Suprapubic skin (tissue), 4 donors: ENCODE data around the gene CLEC4D. TPM values are rescaled to one million over a fixed set of nuclear protein-coding genes. Genes with fewer than 3 reads are reported as not detected.

Experiments used
- DNase-seq, 2 donors: peaks; one replicate each; pipeline ENCODE4 v3.0.0-alpha.2; 2019; ENCODE audit warnings: low spot score in 2 of 2
- H3K27ac ChIP-seq: fragments of 200-600 bp; sonication (generic); one replicate; pipeline ENCODE4 v1.5.1; 2019
- H3K27me3 ChIP-seq: fragments of 200-600 bp; sonication (generic); one replicate; pipeline ENCODE4 v1.5.1; 2019
- H3K36me3 ChIP-seq: fragments of 200-600 bp; sonication (generic); one replicate; pipeline ENCODE4 v1.5.1; 2019
- H3K4me1 ChIP-seq: fragments of 200-600 bp; sonication (generic); one replicate; pipeline ENCODE4 v1.5.1; 2019
- H3K4me3 ChIP-seq: fragments of 200-600 bp; sonication (generic); one replicate; pipeline ENCODE4 v1.5.1; 2019; ENCODE audit warnings: mild to moderate bottlenecking
- H3K9me3 ChIP-seq: fragments of 200-600 bp; sonication (generic); one replicate; pipeline ENCODE4 v1.5.1; 2019
- CTCF ChIP-seq, 2 donors: fragments of 200-600 bp in 1 of 2; fragments of 450-650 bp in 1 of 2; sonication (generic) in 1 of 2; IDR thresholded peaks; one replicate each; pipeline ENCODE4 v1.5.1; 2016 to 2019; ENCODE audit warnings: antibody characterized with exemption in 2 of 2, mild to moderate bottlenecking in 1 of 2, moderate library complexity in 1 of 2
- EP300 ChIP-seq: sonication (generic); formaldehyde crosslinking; IDR thresholded peaks from one replicate; pipeline ENCODE4 v1.6.1; 2017; ENCODE audit warnings: antibody characterized with exemption
- POLR2A ChIP-seq, 2 donors: fragments of 450-650 bp; IDR thresholded peaks; one replicate each; pipeline ENCODE4 v1.6.1; 2017; ENCODE audit warnings: antibody characterized with exemption in 2 of 2, mild to moderate bottlenecking in 2 of 2, moderate library complexity in 2 of 2
- POLR2AphosphoS5 ChIP-seq, 3 donors: sonication (generic); formaldehyde crosslinking; IDR thresholded peaks; one replicate each; pipeline ENCODE4 v1.6.1; 2017; ENCODE audit warnings: antibody characterized with exemption in 3 of 3
- WGBS: methylation state at CpG from one replicate; pipeline ENCODE4 v1.1.5; 2018; 5-methylcytosine and 5-hydroxymethylcytosine counted together
- total RNA-seq, 4 donors: library from RNA; depleted of rRNA; stranded (reverse); fragments of >200 nt; gene quantifications; one replicate each; pipeline ENCODE4 v1.1.0, GENCODE V29; 2016

CLEC4D gene
- not detected for total RNA-seq

GRCh38 chr12:8513256-8513655, at the start of gene CLEC4D:
Gene CLEC4D, plus strand, starts transcription at chr12:8513503. Its CDS starts 230 bp downstream, at chr12:8513733.
- H3K4me1 ChIP-seq, result no peaks in the 10 kb centered on the region

DNA sequence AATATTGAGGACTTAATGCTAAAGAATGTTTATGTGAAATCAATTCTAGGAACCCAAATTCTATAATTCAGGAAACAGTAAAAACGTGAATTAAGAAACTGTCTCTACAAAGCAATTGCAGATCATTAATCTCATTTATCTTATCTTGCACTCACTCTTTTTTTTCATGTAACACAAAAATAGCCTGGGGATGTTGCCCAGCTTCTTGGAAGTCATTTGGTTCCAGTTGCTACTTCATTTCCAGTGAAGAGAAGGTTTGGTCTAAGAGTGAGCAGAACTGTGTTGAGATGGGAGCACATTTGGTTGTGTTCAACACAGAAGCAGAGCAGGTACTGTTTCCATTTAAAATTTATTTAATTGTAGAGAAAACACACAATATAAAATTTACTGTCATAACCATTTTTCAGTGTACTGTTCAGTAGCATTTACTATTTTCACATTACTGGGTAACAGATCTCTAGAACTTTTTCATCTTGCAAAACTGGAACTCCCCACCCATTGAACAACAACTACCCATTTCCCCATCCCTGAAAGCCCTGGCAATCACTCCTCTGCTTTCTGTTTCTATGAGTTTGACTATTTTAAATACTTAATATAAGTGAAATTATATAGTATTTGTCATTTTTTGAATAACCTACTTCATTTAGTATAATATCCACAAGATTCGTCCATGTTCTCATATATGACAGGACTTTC, 47.9 kb upstream of the CLEC4D start:
- H3K27ac ChIP-seq, result no peak overlapping the region
- H3K27me3 ChIP-seq, result no peaks in the 10 kb centered on the region
- no peak overlapping the region for H3K4me3 ChIP-seq
- H3K36me3 ChIP-seq, result no peaks in the 10 kb centered on the region
- H3K9me3 ChIP-seq, result no peaks in the 10 kb centered on the region
- no peak for DNase-seq
- WGBS, result 1% methylated on average over 2 of the region's 2 CpGs
- TF ChIP-seq CTCF (IDR thresholded peaks at IDR 0.05) (no peak), POLR2AphosphoS5 (IDR thresholded peaks at IDR 0.05) (no peak), POLR2A (IDR thresholded peaks at IDR 0.05) (no peak), EP300 (no peak)
- no peaks in the 10 kb centered on the region for H3K4me1 ChIP-seq

More at GRCh38 chr12:8513256-8513655, at the start of gene CLEC4D:
- H3K9me3 ChIP-seq, result no peaks in the 10 kb centered on the region
- H3K27ac ChIP-seq, result no peak within 1 kb of the TSS
- no peak within 1 kb of the TSS for H3K4me3 ChIP-seq
- H3K36me3 ChIP-seq, result no peaks in the 10 kb centered on the region
- no peak for DNase-seq
- TF ChIP-seq POLR2A (IDR thresholded peaks at IDR 0.05), result no peak
- no peak for TF ChIP-seq CTCF (IDR thresholded peaks at IDR 0.05)
- TF ChIP-seq POLR2AphosphoS5 (IDR thresholded peaks at IDR 0.05), result no peak
- TF ChIP-seq EP300, result no peak
- WGBS, result 81% methylated on average over 4 of the region's 4 CpGs
- H3K27me3 ChIP-seq, result peaks cover 12% of the 10 kb centered on the region

DNA sequence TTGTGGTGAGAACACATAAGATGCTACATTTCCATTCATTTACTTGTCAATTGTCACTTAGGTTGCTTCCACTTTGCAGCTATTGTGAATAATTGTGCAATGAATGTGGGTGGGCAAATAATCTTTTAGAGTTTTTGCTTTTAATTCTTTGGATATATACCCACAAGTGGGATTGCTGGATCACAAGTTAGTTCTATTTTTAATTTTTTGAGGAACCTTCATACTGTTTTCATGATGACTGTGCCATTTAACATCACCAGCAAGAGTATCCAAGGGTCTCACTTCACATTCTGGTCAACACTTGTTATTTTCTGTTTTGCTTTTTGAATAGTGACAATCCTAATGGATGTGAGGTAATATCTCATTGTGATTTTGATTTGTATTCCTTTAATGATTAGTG, 47.1 kb upstream of the CLEC4D start:
- no peak for DNase-seq
- no peaks in the 10 kb centered on the region for H3K4me1 ChIP-seq
- H3K9me3 ChIP-seq, result no peaks in the 10 kb centered on the region
- H3K27ac ChIP-seq, result no peak overlapping the region
- TF ChIP-seq POLR2AphosphoS5 (IDR thresholded peaks at IDR 0.05) (no peak), EP300 (no peak), POLR2A (IDR thresholded peaks at IDR 0.05) (no peak), CTCF (IDR thresholded peaks at IDR 0.05) (no peak)
- no peaks in the 10 kb centered on the region for H3K36me3 ChIP-seq
- no peak overlapping the region for H3K4me3 ChIP-seq
- no peaks in the 10 kb centered on the region for H3K27me3 ChIP-seq

- H3K4me3 ChIP-seq, result no peak overlapping the region
- H3K9me3 ChIP-seq, result no peaks in the 10 kb centered on the region
- H3K36me3 ChIP-seq, result no peaks in the 10 kb centered on the region
- TF ChIP-seq POLR2A (IDR thresholded peaks at IDR 0.05) (no peak), CTCF (IDR thresholded peaks at IDR 0.05) (no peak), EP300 (no peak), POLR2AphosphoS5 (IDR thresholded peaks at IDR 0.05) (no peak)
- no peaks in the 10 kb centered on the region for H3K4me1 ChIP-seq
- no peak overlapping the region for H3K27ac ChIP-seq
- H3K27me3 ChIP-seq, result no peaks in the 10 kb centered on the region
- 79% methylated on average over 1 of the region's 1 CpG for WGBS
- no peak for DNase-seq
Measured at GRCh38 chr12:8471090-8471489, 42.2 kb upstream of the CLEC4D start.

GRCh38 chr12:8475508-8476203, 37.6 kb upstream of the CLEC4D start:
- no peak for DNase-seq
- no peaks in the 10 kb centered on the region for H3K4me1 ChIP-seq
- no peaks in the 10 kb centered on the region for H3K27me3 ChIP-seq
- no peaks in the 10 kb centered on the region for H3K36me3 ChIP-seq
- TF ChIP-seq POLR2A (IDR thresholded peaks at IDR 0.05), result no peak
- TF ChIP-seq EP300, result no peak
- TF ChIP-seq POLR2AphosphoS5 (IDR thresholded peaks at IDR 0.05), result no peak
- TF ChIP-seq CTCF (IDR thresholded peaks at IDR 0.05), result no peak
- no peak overlapping the region for H3K4me3 ChIP-seq
- no peak overlapping the region for H3K27ac ChIP-seq
- H3K9me3 ChIP-seq, result no peaks in the 10 kb centered on the region
